ENCODE results near the gene CUX1.
"Not testable (repeated sequence)": the region's sequence is repeated elsewhere in the genome, so short reads cannot be mapped to it uniquely, and the experiment has no call there.

Gene CUX1

GRCh38 chr7:101870361-101871062, 53.1 kb downstream of the CUX1 start:
- no peak for DNase-seq

GRCh38 chr7:101871351-101871750, 53.9 kb downstream of the CUX1 start:
- no peak for DNase-seq

DNA sequence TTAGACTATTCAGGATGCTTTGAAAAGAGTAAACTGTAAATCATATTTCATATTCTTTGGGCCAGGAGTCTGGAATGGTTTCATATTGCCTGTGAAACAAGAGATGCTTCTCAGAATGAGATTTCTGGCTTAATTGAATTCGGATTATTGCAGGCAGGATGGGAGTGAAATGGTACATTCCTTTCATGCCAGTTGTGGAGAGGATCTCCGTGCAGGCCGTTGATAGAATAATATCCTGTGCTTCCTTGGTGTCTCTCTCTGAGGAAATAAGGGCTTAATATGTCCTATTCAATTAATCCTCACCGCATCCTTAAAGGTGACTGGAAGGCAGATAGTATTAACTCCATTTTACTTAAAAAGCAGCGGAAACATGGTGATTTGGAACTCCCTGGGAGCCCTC, 56.6 kb downstream of the CUX1 start:
- DNase-seq: no peak

DNA sequence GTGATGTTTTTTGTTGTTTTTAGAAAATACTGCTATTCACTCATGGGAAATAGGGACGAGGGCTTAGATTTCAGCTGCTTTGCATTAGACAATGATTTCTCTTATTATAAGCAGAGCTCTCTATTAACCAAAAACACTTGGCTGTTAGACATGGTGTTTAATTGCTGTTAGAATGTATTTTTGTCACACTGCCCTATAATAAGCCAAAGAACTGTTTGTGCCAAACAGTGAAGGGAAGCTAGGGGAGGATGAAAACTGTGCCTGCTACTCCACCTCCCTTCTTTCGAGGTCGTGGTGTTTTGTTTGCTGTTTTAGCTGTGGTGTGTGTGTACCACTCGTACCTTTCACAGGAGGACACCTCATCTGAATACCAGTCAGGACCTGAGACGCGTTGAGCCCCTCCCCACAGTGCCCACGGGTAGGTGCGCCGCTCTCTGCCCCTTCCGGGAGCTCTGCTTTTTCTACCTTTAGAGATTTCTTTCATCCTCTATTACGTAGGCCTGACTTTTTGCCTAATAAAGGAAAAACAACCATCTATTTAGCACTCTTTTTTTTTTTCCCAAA, 57.9 kb downstream of the CUX1 start:
- DNase-seq: no peak

DNA sequence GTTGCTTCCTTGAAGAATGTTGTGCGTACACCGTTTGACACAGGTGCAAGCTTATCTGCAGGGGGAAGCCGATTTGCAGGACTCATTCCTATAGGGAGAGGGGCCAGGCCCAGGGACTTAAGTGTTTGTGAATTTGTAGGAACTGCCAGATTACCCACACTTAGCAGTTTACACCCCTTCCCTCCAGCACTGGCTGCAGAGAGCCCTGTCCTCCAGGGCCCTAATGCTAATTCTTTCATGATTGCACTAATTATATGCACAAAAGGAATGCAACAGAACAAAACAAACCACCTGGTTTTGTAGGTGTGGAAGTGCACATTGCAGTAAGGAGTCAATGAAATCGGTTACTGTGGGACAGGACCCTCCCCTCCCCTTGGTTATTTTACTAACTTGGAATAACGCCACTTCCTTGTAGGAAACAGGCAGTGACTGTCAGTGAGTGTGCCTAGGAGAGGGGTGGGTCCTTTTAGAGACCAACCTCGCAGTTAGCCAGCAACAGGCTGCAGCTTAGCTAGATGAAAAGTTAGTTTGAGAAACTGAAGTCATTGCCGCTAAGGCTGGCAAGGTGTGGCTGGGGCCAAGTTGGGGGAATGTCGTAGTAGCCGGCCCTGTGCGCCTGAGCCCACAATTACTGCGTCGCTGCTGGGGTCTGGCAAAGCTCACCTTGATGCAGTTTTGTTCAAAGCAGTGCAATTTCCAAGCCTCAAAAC, 60.6 kb downstream of the CUX1 start:
- no peak for DNase-seq

GRCh38 chr7:101878938-101879337, 61.5 kb downstream of the CUX1 start:
- no peak for DNase-seq

DNA sequence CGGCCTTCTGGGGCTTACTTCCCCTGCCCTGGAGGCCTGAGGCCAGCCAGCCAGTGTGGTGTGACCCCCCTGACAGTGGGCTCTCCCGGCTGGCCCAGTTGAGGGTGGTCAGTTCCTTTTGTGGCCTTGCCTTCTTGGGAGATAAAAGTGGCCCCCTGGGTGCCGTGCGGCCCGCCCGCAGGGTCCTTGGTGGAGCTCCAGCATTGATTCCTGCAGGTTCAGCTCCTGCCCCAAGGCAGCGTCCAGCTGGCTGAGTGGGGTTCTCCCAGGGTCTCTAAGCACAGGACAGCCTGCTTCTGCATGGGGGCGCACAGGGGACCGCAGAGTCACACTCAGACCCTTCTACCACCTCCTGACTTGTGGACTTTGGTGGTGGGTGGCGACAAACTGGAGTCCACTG, 62.1 kb downstream of the CUX1 start:
- DNase-seq: no peak

GRCh38 chr7:101880282-101881054, 63.0 kb downstream of the CUX1 start:
- DNase-seq: no peak

DNA sequence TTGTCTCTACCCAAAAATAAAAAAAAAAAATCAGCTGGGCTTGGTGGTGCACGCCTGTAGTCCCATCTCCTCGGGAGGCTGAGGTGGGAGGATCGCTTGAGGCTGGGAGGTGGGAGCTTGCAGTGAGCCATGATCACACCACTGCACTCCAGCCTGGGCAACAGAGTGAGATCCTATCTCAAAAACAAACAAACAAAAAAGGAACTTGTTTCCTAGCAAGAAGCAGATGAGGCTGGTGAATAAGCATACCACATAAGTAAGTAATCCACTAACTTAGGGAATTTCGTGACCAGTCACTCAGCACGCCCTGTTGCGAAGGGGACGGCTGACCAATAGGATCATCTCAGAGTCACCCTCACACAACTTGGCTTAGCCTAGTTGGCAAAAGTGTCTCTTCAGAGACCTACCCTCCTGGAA, 64.6 kb downstream of the CUX1 start:
- no peak for DNase-seq

- no peak for DNase-seq
Measured at GRCh38 chr7:101882595-101883564, 65.5 kb downstream of the CUX1 start.

GRCh38 chr7:101884671-101885596, 67.5 kb downstream of the CUX1 start:
- no peak for DNase-seq

- DNase-seq: no peak
Measured at GRCh38 chr7:101885597-101885955, 68.2 kb downstream of the CUX1 start.

- not testable (repeated sequence) for DNase-seq
Measured at GRCh38 chr7:101887352-101887751, 69.9 kb downstream of the CUX1 start.

GRCh38 chr7:101888564-101888963, 71.1 kb downstream of the CUX1 start:
- not testable (repeated sequence) for DNase-seq

GRCh38 chr7:101890749-101891523, 73.5 kb downstream of the CUX1 start:
- DNase-seq: no peak

GRCh38 chr7:101891936-101892640, 74.7 kb downstream of the CUX1 start:
- no peak for DNase-seq

DNA sequence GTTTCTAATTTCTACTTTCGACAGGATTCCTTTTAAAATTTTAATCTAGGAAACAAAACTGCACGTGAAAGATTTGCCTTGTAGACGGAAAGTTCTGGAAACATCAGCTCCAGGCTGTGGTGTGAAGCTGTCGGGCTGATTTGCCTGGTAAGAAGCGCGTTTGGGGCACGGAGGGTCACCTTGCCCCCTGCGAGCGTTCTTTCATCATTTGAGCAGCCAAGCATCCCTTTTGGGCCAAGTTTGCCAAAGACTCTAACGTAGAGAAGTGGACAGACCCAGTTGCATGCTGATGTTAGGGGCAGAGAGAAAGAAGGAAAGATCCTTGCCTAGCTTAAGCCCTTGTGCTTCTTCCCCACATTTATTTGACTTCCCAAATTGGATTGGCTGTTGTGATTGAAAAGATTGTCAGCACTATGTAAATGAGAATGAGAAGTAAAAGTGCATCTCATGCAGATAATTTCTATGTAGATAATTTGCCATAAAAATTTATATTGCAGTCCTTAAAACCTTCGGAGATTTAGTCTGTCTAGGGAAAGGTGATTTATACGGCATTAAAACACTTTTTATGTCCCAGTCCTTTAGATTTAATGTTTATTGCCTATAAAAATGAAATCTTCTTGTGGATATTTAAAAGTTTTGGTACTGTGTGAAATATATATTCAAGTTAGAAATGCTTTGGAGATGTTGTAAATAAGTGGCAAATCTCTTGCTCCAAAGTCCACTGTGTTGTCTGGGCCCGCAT, 76.1 kb downstream of the CUX1 start:
- DNase-seq: no peak

DNA sequence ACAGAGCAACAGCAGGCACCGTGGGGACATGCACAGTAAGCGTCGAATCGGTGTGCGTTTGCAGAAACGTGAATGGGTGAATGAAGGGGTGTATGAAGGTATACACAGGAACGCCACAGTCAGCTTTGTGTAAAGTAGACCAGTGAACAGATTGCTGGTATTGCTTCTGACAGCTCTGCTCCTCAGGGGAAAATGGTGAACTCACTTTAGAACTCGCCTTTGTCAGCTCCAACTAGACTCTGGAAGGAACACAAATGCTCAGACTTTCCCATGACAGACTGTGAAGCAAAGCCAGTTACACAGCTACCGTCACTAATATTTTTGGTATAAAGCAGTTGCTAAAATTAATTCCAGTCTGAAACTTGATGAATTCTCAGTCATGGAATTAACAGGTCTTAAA, 78.9 kb downstream of the CUX1 start:
- DNase-seq: no peak

DNA sequence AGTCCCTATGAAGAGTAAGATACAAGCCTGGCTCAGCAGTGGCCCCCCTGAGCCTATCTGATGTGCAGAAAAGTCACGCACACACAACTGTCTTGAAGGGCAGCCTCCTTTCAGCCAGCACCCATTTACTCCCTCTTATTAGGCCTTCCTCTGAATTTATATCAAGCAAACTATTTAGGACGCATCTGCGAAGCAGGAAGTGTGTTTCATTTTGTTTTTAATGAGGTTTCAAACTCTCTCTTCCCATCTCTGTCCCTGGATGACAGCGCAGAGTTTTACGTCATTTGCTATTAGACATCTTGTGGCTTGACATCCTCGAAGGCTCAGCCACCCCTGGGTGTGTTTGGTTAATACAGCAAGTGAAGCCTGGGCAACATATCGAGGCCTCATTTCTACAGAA, 79.5 kb downstream of the CUX1 start:
- DNase-seq: no peak
